Measurements from ENCODE around the gene SLC12A8.

DNA sequence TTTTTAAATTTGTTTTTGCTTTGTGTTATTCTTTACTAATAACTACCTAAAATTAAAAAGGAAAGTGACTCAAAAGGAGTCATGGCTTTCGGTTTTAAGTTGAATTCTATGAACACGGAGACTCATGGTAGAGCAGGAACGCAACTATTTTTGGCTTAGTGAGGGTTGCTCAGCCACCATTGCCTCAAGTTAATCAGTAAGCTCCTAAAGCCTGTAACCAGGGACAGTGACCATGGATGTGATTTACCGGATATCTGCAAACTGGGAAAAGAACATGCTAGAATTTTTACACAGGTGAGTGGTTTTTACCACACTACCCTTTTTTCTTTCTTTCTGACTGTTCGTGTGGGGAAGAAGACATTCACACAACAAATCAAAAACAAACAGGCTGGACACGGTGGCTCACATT, 11.8 kb downstream of the SLC12A8 start:
- TF ChIP-seq CREB1 (IDR thresholded peaks at IDR 0.05; ENCODE audit: low read depth) (no peak), RAD21 (IDR thresholded peaks at IDR 0.05; ENCODE audit: low read depth) (no peak), TAF1 (IDR thresholded peaks at IDR 0.05; ENCODE audit: low read depth) (no peak), FOXM1 (IDR thresholded peaks at IDR 0.05; ENCODE audit: borderline replicate concordance, low read depth) (no peak), YY1 (IDR thresholded peaks at IDR 0.05; ENCODE audit: low read depth) (no peak), EP300 (IDR thresholded peaks at IDR 0.05; ENCODE audit: borderline replicate concordance) (no peak), TCF12 (IDR thresholded peaks at IDR 0.05; ENCODE audit: low read depth) (no peak)
- TF ChIP-seq, protein P1, sequence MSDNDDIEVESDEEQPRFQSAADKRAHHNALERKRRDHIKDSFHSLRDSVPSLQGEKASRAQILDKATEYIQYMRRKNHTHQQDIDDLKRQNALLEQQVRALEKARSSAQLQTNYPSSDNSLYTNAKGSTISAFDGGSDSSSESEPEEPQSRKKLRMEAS (IDR thresholded peaks at IDR 0.05), result no peak
- TF ChIP-seq, protein P2, sequence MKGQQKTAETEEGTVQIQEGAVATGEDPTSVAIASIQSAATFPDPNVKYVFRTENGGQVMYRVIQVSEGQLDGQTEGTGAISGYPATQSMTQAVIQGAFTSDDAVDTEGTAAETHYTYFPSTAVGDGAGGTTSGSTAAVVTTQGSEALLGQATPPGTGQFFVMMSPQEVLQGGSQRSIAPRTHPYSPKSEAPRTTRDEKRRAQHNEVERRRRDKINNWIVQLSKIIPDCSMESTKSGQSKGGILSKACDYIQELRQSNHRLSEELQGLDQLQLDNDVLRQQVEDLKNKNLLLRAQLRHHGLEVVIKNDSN (IDR thresholded peaks at IDR 0.05), result no peak

Measured in Ishikawa (cell line).